GM12801 (cell line): ENCODE data around the gene BAHD1.

Experiments
- CTCF ChIP-seq: IDR thresholded peaks from one replicate; pipeline ENCODE4 v1.5.1; 2011; ENCODE audit warnings: control low read depth; ENCODE audit not compliant: insufficient read length; ENCODE audit errors: extremely low read depth

Gene BAHD1

GRCh38 chr15:40500568-40501330 is 60.0 kb downstream of the BAHD1 start:
- TF ChIP-seq CTCF, result no peak

GRCh38 chr15:40501487-40501886 is 60.7 kb downstream of the BAHD1 start:
- TF ChIP-seq CTCF, result no peak

DNA sequence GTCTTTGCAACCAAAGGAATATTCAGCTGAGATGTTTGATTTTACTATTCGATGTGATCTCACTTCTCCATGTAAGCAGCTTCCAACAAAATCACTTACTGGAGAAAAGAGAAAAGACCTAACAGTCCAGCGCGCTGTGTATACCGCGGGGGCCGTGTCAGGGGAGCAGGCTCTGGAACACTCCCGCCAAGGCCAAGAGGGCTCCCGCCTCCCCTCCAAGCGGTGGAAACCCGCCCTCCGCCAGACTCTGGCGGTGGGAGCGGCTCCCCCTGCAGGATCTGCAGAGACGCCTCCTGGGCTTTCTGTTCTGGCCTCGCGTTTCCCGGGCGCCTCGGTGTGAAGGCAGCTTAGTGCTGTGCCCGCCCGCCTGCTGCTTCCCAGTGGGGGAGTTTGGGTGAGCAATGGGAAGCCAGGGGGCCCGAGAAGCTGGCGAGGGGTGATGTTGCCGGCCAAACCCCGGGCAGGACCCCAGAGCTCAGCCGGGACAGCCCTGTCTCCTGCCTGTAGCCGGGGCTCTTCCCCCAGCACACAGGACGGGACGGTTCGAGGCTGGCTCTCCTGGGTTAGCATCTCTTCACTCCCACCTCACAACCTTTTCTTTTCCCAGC is 66.3 kb downstream of the BAHD1 start:
- no peak for TF ChIP-seq CTCF

DNA sequence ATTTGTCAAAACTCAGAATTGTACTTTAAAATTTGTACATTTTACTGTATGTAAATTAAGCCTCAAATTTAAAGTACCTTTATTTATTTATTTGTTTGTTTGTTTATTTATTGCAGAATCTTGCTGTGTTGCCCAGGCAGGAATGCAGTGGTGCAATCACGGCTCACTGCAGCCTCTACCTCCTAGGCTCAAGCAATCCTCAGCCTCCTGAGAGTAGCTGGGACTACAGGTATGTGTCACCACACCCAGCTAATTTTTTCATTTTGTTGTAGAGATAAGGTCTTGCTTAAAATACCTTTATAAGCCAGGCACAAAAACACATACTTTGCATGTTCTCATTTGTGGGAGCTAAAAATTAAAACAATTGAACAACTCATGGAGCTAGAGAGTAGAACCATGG is 67.5 kb downstream of the BAHD1 start:
- TF ChIP-seq CTCF, result no peak

GRCh38 chr15:40510201-40510600 is 69.4 kb downstream of the BAHD1 start:
- TF ChIP-seq CTCF, result no peak

GRCh38 chr15:40511093-40511471 is 70.3 kb downstream of the BAHD1 start:
- TF ChIP-seq CTCF, result no peak

DNA sequence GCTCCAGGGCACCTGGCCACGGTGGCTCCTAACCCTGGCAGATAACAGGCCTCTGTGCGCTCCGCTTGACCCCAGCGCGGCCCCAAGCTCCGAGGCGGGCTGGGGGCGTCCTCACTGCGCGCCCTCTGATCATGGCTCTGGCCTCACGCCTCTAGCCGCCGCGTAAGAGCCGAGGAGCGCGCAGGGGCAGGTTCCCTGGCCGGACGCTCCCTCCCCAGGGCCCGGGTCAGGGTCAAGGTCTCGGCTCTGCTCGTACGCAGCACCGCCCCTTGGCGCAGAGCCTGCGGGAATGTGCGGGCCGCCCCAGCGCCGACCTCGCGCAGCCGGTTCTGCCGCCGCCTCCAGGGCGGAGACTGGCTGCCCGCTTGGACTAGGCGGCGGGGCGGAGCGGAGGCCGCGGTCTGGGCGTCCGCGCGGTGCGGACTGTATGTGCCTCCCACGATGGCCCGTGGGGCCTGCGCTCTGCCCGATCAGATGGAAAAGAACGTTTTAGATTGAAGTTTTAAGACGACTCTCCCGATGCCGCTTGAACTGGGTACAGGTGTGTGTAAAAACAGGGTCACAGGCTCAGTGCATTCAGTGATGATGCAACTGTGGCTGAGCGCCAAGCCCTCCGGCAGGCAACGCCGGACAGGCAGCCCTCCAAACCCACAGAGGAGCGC is 70.8 kb downstream of the BAHD1 start:
- TF ChIP-seq CTCF, result no peak
